Coronary artery (tissue), 2 donors: ENCODE results near the gene EPHB2.

ENCODE experiments used
- DNase-seq: peaks from one replicate; pipeline ENCODE4 v3.0.0-alpha.2; 2017; ENCODE audit warnings: low spot score
- H3K27ac ChIP-seq, 2 donors: fragments of 200-600 bp; sonication (generic); one replicate each; pipeline ENCODE4 v1.5.1; 2016 to 2019
- H3K4me3 ChIP-seq: fragments of 200-600 bp; sonication (generic); 2 replicates; pipeline ENCODE4 v1.5.1; 2016; ENCODE audit warnings: mild to moderate bottlenecking, moderate library complexity
- CTCF ChIP-seq: fragments of 200-600 bp; sonication (generic); IDR thresholded peaks from one replicate; pipeline ENCODE4 v1.5.1; 2019; ENCODE audit warnings: antibody characterized with exemption

EPHB2 gene

GRCh38 chr1:22819361-22819760, 108.7 kb downstream of the EPHB2 start:
- no peak overlapping the region for H3K4me3 ChIP-seq
- no peak overlapping the region for H3K27ac ChIP-seq
- TF ChIP-seq CTCF: no peak
- DNase-seq: no peak

GRCh38 chr1:22821027-22821426, 110.4 kb downstream of the EPHB2 start:
- no peak for DNase-seq
- Histone ChIP-seq H3K27ac (no peak overlapping the region), H3K4me3 (no peak overlapping the region)
- no peak for TF ChIP-seq CTCF

GRCh38 chr1:22822371-22822770, 111.7 kb downstream of the EPHB2 start:
- Histone ChIP-seq H3K27ac (no peak overlapping the region), H3K4me3 (no peak overlapping the region)
- no peak for DNase-seq
- no peak for TF ChIP-seq CTCF

GRCh38 chr1:22824466-22824865, 113.8 kb downstream of the EPHB2 start:
- Histone ChIP-seq H3K27ac (no peak overlapping the region), H3K4me3 (no peak overlapping the region)
- DNase-seq: no peak
- no peak for TF ChIP-seq CTCF

GRCh38 chr1:22824975-22825374, 114.3 kb downstream of the EPHB2 start:
- DNase-seq: no peak
- no peak for TF ChIP-seq CTCF
- H3K4me3 ChIP-seq: no peak overlapping the region
- no peak overlapping the region for H3K27ac ChIP-seq

GRCh38 chr1:22825486-22826189, 115.0 kb downstream of the EPHB2 start:
- H3K4me3 ChIP-seq: no peak overlapping the region
- DNase-seq: no peak
- no peak for TF ChIP-seq CTCF
- no peak overlapping the region for H3K27ac ChIP-seq
